ENCODE results near the gene CYP26B1. TPM values are rescaled to one million over a fixed set of nuclear protein-coding genes. Genes with fewer than 3 reads are reported as not detected.

CYP26B1 gene
- total RNA-seq, 2 experiments from 2014 or later = not detected

GRCh38 chr2:72153026-72153791 lies 5.5 kb upstream of the CYP26B1 start:
- intact Hi-C loops (cut with micrococcal nuclease; ENCODE audit: unreplicated experiment) = no loop called here
- Histone ChIP-seq H3K79me2 (ENCODE audit: insufficient read depth, low read depth, low read length) (no peaks in the 10 kb centered on the region), H4K20me1 (ENCODE audit: insufficient read depth, low read length) (no peaks in the 10 kb centered on the region), H3K4me3 (ENCODE audit: low read depth, low read length, poor library complexity, severe bottlenecking) (no peak overlapping the region), H2AFZ (ENCODE audit: low read length) (no peak overlapping the region), H3K9me3 (ENCODE audit: low read length) (no peaks in the 10 kb centered on the region), H3K27ac (ENCODE audit: low read depth, low read length, poor library complexity, severe bottlenecking) (no peak overlapping the region), H3K4me1 (ENCODE audit: insufficient read depth, low read length, poor library complexity, severe bottlenecking) (peaks cover 4% of the 10 kb centered on the region), H3K4me2 (ENCODE audit: low read length) (no peak overlapping the region), H3K36me3 (ENCODE audit: insufficient read depth, low read length) (no peaks in the 10 kb centered on the region), H3K9me2 (ENCODE audit: insufficient read depth, low read length) (no peaks in the 10 kb centered on the region)
- POLR2A ChIA-PET = no interaction called here
- no TSS peak for BruUV-seq (replicated peaks)
- DNase-seq (ENCODE audit: low spot score) = no peak
- CTCF ChIA-PET (ENCODE audit: unreplicated experiment) = no interaction called here
- TF ChIP-seq CTCF (conservative IDR thresholded peaks at IDR 0.05; ENCODE audit: low read length) (no peak), EZH2phosphoT487 (IDR thresholded peaks at IDR 0.05; ENCODE audit: borderline replicate concordance, low read depth, low read length) (no peak)

GRCh38 chr2:72150861-72151356 lies 3.2 kb upstream of the CYP26B1 start:
- Histone ChIP-seq H3K4me2 (ENCODE audit: low read length) (no peak overlapping the region), H3K9me3 (ENCODE audit: low read length) (no peaks in the 10 kb centered on the region), H3K4me3 (ENCODE audit: low read depth, low read length, poor library complexity, severe bottlenecking) (no peak overlapping the region), H3K36me3 (ENCODE audit: insufficient read depth, low read length) (no peaks in the 10 kb centered on the region), H3K27ac (ENCODE audit: low read depth, low read length, poor library complexity, severe bottlenecking) (no peak overlapping the region), H3K4me1 (ENCODE audit: insufficient read depth, low read length, poor library complexity, severe bottlenecking) (no peaks in the 10 kb centered on the region), H3K9me2 (ENCODE audit: insufficient read depth, low read length) (no peaks in the 10 kb centered on the region), H3K79me2 (ENCODE audit: insufficient read depth, low read depth, low read length) (no peaks in the 10 kb centered on the region), H2AFZ (ENCODE audit: low read length) (no peak overlapping the region), H4K20me1 (ENCODE audit: insufficient read depth, low read length) (no peaks in the 10 kb centered on the region)
- POLR2A ChIA-PET = no interaction called here
- intact Hi-C loops (cut with micrococcal nuclease; ENCODE audit: unreplicated experiment) = loop anchor here (2.0 kb wide), 2 partner anchors 226 to 606 kb away; no protein-coding TSS in a partner anchor
- CTCF ChIA-PET (ENCODE audit: unreplicated experiment) = interaction anchor here (0.9 kb wide), 1 partner anchor 227 kb away, joined by 5 read pairs; no protein-coding TSS in a partner anchor
- no peak for DNase-seq (ENCODE audit: low spot score)
- BruUV-seq (replicated peaks) = no TSS peak
- TF ChIP-seq EZH2phosphoT487 (IDR thresholded peaks at IDR 0.05; ENCODE audit: borderline replicate concordance, low read depth, low read length) (no peak), CTCF (conservative IDR thresholded peaks at IDR 0.05; ENCODE audit: low read length) (no peak)

All from OCI-LY7 (cell line).